Activated CD8-positive, alpha-beta memory T cell treated with anti-CD3 and anti-CD28 coated beads for 24 hours (primary cell): ENCODE data around the gene CMTM7.
A peak's percentile ranks its signal among the peaks of the same experiment; 100 is the strongest.

ENCODE experiments used
- DNase-seq: peaks from one replicate; pipeline ENCODE4 v3.0.0-alpha.2; 2020

CMTM7 gene

GRCh38 chr3:32391643-32392535 is at the start of gene CMTM7:
Gene CMTM7 (plus strand): TSS chr3:32391853. CDS start chr3:32391907, 54 bp downstream.
- peak; percentile 85 for DNase-seq

GRCh38 chr3:32347343-32348125 is 44.1 kb upstream of the CMTM7 start:
- no peak for DNase-seq

GRCh38 chr3:32349184-32349583 is 42.5 kb upstream of the CMTM7 start:
- DNase-seq, result no peak

GRCh38 chr3:32352563-32352962 is 39.1 kb upstream of the CMTM7 start:
- no peak for DNase-seq

GRCh38 chr3:32353351-32353750 is 38.3 kb upstream of the CMTM7 start:
- DNase-seq, result no peak

- DNase-seq, result no peak
Observed at GRCh38 chr3:32354362-32354778, 37.3 kb upstream of the CMTM7 start.

- DNase-seq, result no peak
Observed at GRCh38 chr3:32355751-32356291, 35.8 kb upstream of the CMTM7 start.

GRCh38 chr3:32359766-32360492 is 31.7 kb upstream of the CMTM7 start:
- no peak for DNase-seq

GRCh38 chr3:32360493-32360827 is 31.2 kb upstream of the CMTM7 start:
- DNase-seq, result no peak

GRCh38 chr3:32366638-32367397 is 24.8 kb upstream of the CMTM7 start:
- DNase-seq, result no peak

GRCh38 chr3:32367442-32367841 is 24.2 kb upstream of the CMTM7 start:
- DNase-seq, result no peak

- DNase-seq, result no peak
Observed at GRCh38 chr3:32371461-32372212, 20.0 kb upstream of the CMTM7 start.

GRCh38 chr3:32372213-32372490 is 19.5 kb upstream of the CMTM7 start:
- DNase-seq, result no peak

GRCh38 chr3:32373276-32373675 is 18.4 kb upstream of the CMTM7 start:
- DNase-seq, result no peak

- no peak for DNase-seq
Observed at GRCh38 chr3:32373844-32374243, 17.8 kb upstream of the CMTM7 start.

GRCh38 chr3:32374788-32375595 is 16.7 kb upstream of the CMTM7 start:
- peak; percentile 76 for DNase-seq

GRCh38 chr3:32375596-32375930 is 16.1 kb upstream of the CMTM7 start:
- DNase-seq, result no peak

GRCh38 chr3:32376115-32376514 is 15.5 kb upstream of the CMTM7 start:
- DNase-seq, result no peak

GRCh38 chr3:32379831-32380500 is 11.7 kb upstream of the CMTM7 start:
- DNase-seq, result no peak

- DNase-seq, result no peak
Observed at GRCh38 chr3:32381922-32382321, 9.7 kb upstream of the CMTM7 start.
